K562 (cell line): ENCODE data around the gene PFN2. TPM values are rescaled to one million over a fixed set of nuclear protein-coding genes. Genes with fewer than 3 reads are reported as not detected.

Source experiments
- ATAC-seq: fragments of 200-7000 bp; cut with Tn5 transposase; 3 replicates; pipeline ENCODE4 v1.9.1; 2020; ENCODE audit warnings: moderate library complexity
- BruUV-seq: library from RNA; stranded (reverse); fragments of 400-500 nt; replicated peaks from 2 replicates; lab custom pipeline; 2021; lab: Mats Ljungman, UMichigan
- CTCF ChIA-PET: fragments of 300-600 bp; formaldehyde crosslinking; extraction: SDS; loops from one replicate; lab custom pipeline; 2021; ENCODE audit warnings: low intra/inter-chr PET ratio; lab: Yijun Ruan, JAX
- POLR2A ChIA-PET: fragments of 300-600, 350-650 bp; sonication (Branson Sonifier 250); formaldehyde crosslinking; extraction: SDS; loops from one replicate; lab custom pipeline; 2021; ENCODE audit warnings: antibody characterized with exemption, inconsistent platforms; lab: Yijun Ruan, JAX
- DNase-seq, 4 experiments: peaks; one replicate each; pipeline versions ENCODE4 v3.0.0 to v3.0.0-alpha.2; 2011 to 2018; ENCODE audit warnings: low spot score in 3 of 4, mixed read lengths in 3 of 4; ENCODE audit errors: extremely low read depth in 1 of 4
- FAIRE-seq: peaks from 2 replicates; lab custom pipeline; 2011; peaks lifted over from hg19 to GRCh38; lab: Jason Lieb, UNC
- H2AFZ ChIP-seq: 2 replicates; pipeline ENCODE4 v1.6.0; 2011; ENCODE audit warnings: low read depth, low read length, control low read depth, inconsistent platforms
- H3K27ac ChIP-seq: fragments of 200-600 bp; 3 replicates; pipeline ENCODE4 v1.8.0; 2011; ENCODE audit warnings: low read depth, mild to moderate bottlenecking, control low read depth, inconsistent platforms, low read length, moderate library complexity, mixed read lengths; ENCODE audit errors: extremely low read depth
- H3K27me3 ChIP-seq, 2 experiments: fragments of 300-600 bp in 1 of 2; 2 replicates in 1 of 2; 3 replicates in 1 of 2; pipeline versions ENCODE4 v1.6.0 to v1.8.0; 2011; ENCODE audit warnings: inconsistent platforms in 2 of 2, low read length in 2 of 2, mild to moderate bottlenecking in 1 of 2, mixed read lengths in 1 of 2, moderate library complexity in 1 of 2; ENCODE audit not compliant: control insufficient read depth in 2 of 2, insufficient read depth in 2 of 2
- H3K36me3 ChIP-seq: fragments of 300-600 bp; 3 replicates; pipeline ENCODE4 v1.8.0; 2011; ENCODE audit warnings: mild to moderate bottlenecking, low read length, inconsistent platforms; ENCODE audit not compliant: control insufficient read depth, insufficient read depth
- H3K4me1 ChIP-seq, 2 experiments: fragments of 200-600 bp in 1 of 2; replicated peaks in 1 of 2; 2 replicates in 1 of 2; 3 replicates in 1 of 2; pipeline versions ENCODE4 v1.5.1 to v1.8.0; 2011; ENCODE audit warnings: inconsistent platforms in 2 of 2, low read length in 2 of 2, mild to moderate bottlenecking in 1 of 2, mixed read lengths in 1 of 2, moderate library complexity in 1 of 2; ENCODE audit not compliant: control insufficient read depth in 2 of 2, insufficient read depth in 2 of 2
- H3K4me2 ChIP-seq: 2 replicates; pipeline ENCODE4 v1.6.1; 2011; ENCODE audit warnings: low read length, control low read depth, inconsistent platforms, mixed read lengths; ENCODE audit not compliant: insufficient read depth
- H3K4me3 ChIP-seq: fragments of 200-600 bp; sonication (generic), shearing (Covaris generic); 2 replicates; pipeline ENCODE4 v1.5.1; 2016; ENCODE audit warnings: control low read depth, inconsistent platforms
- H3K79me2 ChIP-seq: fragments of 200-600 bp; 3 replicates; pipeline ENCODE4 v1.8.0; 2011; ENCODE audit warnings: low read length, inconsistent platforms; ENCODE audit not compliant: control insufficient read depth, insufficient read depth
- H3K9ac ChIP-seq, 2 experiments: 2 replicates each; pipeline versions ENCODE4 v1.6.0 to v1.6.1; 2011; ENCODE audit warnings: low read depth in 2 of 2, low read length in 2 of 2, control low read depth in 1 of 2, inconsistent platforms in 1 of 2, mild to moderate bottlenecking in 1 of 2, mixed read lengths in 1 of 2; ENCODE audit not compliant: insufficient read depth in 1 of 2
- H3K9me1 ChIP-seq: one replicate; pipeline ENCODE4 v1.6.0; 2011; ENCODE audit warnings: inconsistent platforms, mild to moderate bottlenecking, low read length, moderate library complexity; ENCODE audit not compliant: control insufficient read depth, insufficient read depth
- H3K9me3 ChIP-seq: replicated peaks from 2 replicates; pipeline ENCODE4 v1.5.1; 2011; ENCODE audit warnings: low read depth, low read length, inconsistent platforms; ENCODE audit not compliant: control insufficient read depth, insufficient read depth
- H4K20me1 ChIP-seq: replicated peaks from 2 replicates; pipeline ENCODE4 v1.6.1; 2011; ENCODE audit warnings: low read length, inconsistent platforms, mixed read lengths; ENCODE audit not compliant: control insufficient read depth, insufficient read depth
- CCNT2 ChIP-seq: IDR thresholded peaks from 2 replicates; pipeline ENCODE4 v1.6.1; 2011; ENCODE audit warnings: borderline replicate concordance, low read depth, mild to moderate bottlenecking, moderate library complexity, mixed read lengths, low read length; ENCODE audit not compliant: insufficient read length; ENCODE audit errors: extremely low read depth
- CTCFL ChIP-seq: IDR thresholded peaks from 2 replicates; pipeline ENCODE4 v1.6.1; 2011; ENCODE audit warnings: borderline replicate concordance, low read depth, mild to moderate bottlenecking, moderate library complexity, low read length; ENCODE audit not compliant: insufficient read depth, poor library complexity, severe bottlenecking
- FOXA3 ChIP-seq, 2 experiments: fragments of 450-650 bp in 1 of 2; sonication (generic) in 1 of 2; formaldehyde crosslinking; IDR thresholded peaks in 1 of 2; conservative IDR thresholded peaks in 1 of 2; 2 replicates each; pipeline versions ENCODE4 v1.4.0 to v1.8.0; 2020 to 2022; ENCODE audit warnings: mild to moderate bottlenecking in 2 of 2, missing genetic modification reagents in 1 of 2
- FOXK1 ChIP-seq: sonication (generic); formaldehyde crosslinking; IDR thresholded peaks from 2 replicates; pipeline ENCODE4 v1.8.0; 2022; ENCODE audit warnings: missing genetic modification reagents, mild to moderate bottlenecking, borderline replicate concordance
- HES1 ChIP-seq: fragments of 450-650 bp; IDR thresholded peaks from 2 replicates; pipeline ENCODE4 v1.6.1; 2016; ENCODE audit warnings: low read depth, mild to moderate bottlenecking, moderate library complexity
- MBD2 ChIP-seq: sonication (generic); IDR thresholded peaks from 2 replicates; pipeline ENCODE4 v1.6.1; 2016; ENCODE audit warnings: low read depth, borderline replicate concordance
- NELFE ChIP-seq: IDR thresholded peaks from 2 replicates; pipeline ENCODE4 v1.6.1; 2011; ENCODE audit warnings: mild to moderate bottlenecking; ENCODE audit not compliant: insufficient read depth, insufficient read length
- THRAP3 ChIP-seq: fragments of 450-650 bp; IDR thresholded peaks from 2 replicates; pipeline ENCODE4 v1.6.1; 2016; ENCODE audit warnings: mild to moderate bottlenecking, inconsistent platforms, borderline replicate concordance
- THRB ChIP-seq: fragments of 450-650 bp; formaldehyde crosslinking; conservative IDR thresholded peaks from 2 replicates; pipeline ENCODE4 v1.4.0; 2022; ENCODE audit warnings: mild to moderate bottlenecking, missing genetic modification characterization
- ZBTB43 ChIP-seq: sonication (generic); formaldehyde crosslinking; IDR thresholded peaks from 2 replicates; pipeline ENCODE4 v1.8.0; 2023; ENCODE audit warnings: mild to moderate bottlenecking, missing genetic modification reagents
- ZNF316 ChIP-seq: fragments of 450-650 bp; IDR thresholded peaks from 2 replicates; pipeline ENCODE4 v1.6.1; 2016
- ZNF41 ChIP-seq: fragments of 250-450 bp; sonication (Bioruptor Pico); conservative IDR thresholded peaks from 2 replicates; pipeline ENCODE4 v1.4.0; 2020; ENCODE audit warnings: mild to moderate bottlenecking
- ZNF518B ChIP-seq: fragments of 250-450 bp; sonication (Bioruptor Pico); IDR thresholded peaks from 2 replicates; pipeline ENCODE4 v1.5.0; 2021; ENCODE audit warnings: mild to moderate bottlenecking, moderate library complexity
- WGBS: fragments of 100-300 bp; shearing (Covaris generic); methylation state at CpG from one replicate; pipeline ENCODE4 v1.1.6; 2016; ENCODE audit warnings: low coverage, mixed read lengths; ENCODE audit not compliant: insufficient coverage; ENCODE audit errors: missing lambda C conversion rate; 5-methylcytosine and 5-hydroxymethylcytosine counted together
- in situ Hi-C: fragments of 300-500 bp; cut with MboI; formaldehyde crosslinking; loops from 4 replicates; pipeline ENCODE4 v1.15.0; 2018; ENCODE audit warnings: inconsistent platforms, mixed read lengths
- intact Hi-C: fragments of 100-400 bp; cut with micrococcal nuclease; formaldehyde crosslinking; loops from 2 replicates; pipeline ENCODE4 v1.14.2; 2022
- polyA plus RNA-seq, 8 experiments: library from polyadenylated mRNA; depleted of rRNA in 4 of 8; stranded (reverse) in 5 of 8; unstranded in 3 of 8; fragments of >200 nt; fragmentation: Nextera tagmentation in 2 of 8; fragmentation: Illumina TruSeq in 1 of 8; extraction: Ambion mirVana in 2 of 8; extraction: Trizol in 1 of 8; gene quantifications; 2 replicates each; pipeline versions ENCODE4 v1.2.1 to v1.2.3, GENCODE V29; 2011 to 2014; ENCODE audit warnings: inconsistent platforms in 1 of 8, missing spikeins in 1 of 8
- total RNA-seq, 7 experiments: library from RNA; depleted of rRNA in 6 of 7; stranded (reverse); fragments of >200 nt in 6 of 7; fragmentation: Illumina TruSeq in 2 of 7; extraction: Trizol in 2 of 7; gene quantifications; 2 replicates each; pipeline versions ENCODE4 v1.2.1 to v1.2.3, GENCODE V29; 2011 to 2021; ENCODE audit warnings: low replicate concordance in 1 of 7

The PFN2 gene
- total and polyA plus RNA-seq, 9 of the 15 experiments (the other 6 are each of a cell fraction or from before 2014, with no cell fraction given) = 0.14 to 0.86 (median 0.35) TPM

- H3K79me2 ChIP-seq = no peaks in the 10 kb centered on the region
- no peaks in the 10 kb centered on the region for H3K36me3 ChIP-seq
- ChIA-PET CTCF (no interaction called here), POLR2A (interaction anchor here (0.6 kb wide), 1 partner anchor 136 kb away, joined by 3 read pairs; no protein-coding TSS in a partner anchor)
- no peaks in the 10 kb centered on the region for H3K27me3 ChIP-seq
- DNase-seq = no peak
- no TSS peak for BruUV-seq
- H3K27ac ChIP-seq = no peak overlapping the region
- no peak overlapping the region for H2AFZ ChIP-seq
- H3K4me3 ChIP-seq = no peak overlapping the region
- intact Hi-C loops = no loop called here
- no peak overlapping the region for H3K9ac ChIP-seq
- no peak overlapping the region for H3K4me2 ChIP-seq
- no peaks in the 10 kb centered on the region; a peak in 1 of 5 replicates for H3K4me1 ChIP-seq
- no peaks in the 10 kb centered on the region for H4K20me1 ChIP-seq
- H3K9me3 ChIP-seq = no peaks in the 10 kb centered on the region
- in situ Hi-C loops = no loop called here
- WGBS = 5% methylated on average over 4 of the region's 4 CpGs
- no peaks in the 10 kb centered on the region for H3K9me1 ChIP-seq
- ATAC-seq = no peak
- FAIRE-seq = no peak
- TF ChIP-seq MBD2 (no peak), FOXK1 (CRISPR knock-in tag) (no peak), ZNF316 (no peak), NELFE (no peak), ZNF41 (CRISPR knock-in tag) (no peak), THRAP3 (no peak), ZBTB43 (CRISPR knock-in tag) (no peak), CCNT2 (no peak), ZNF518B (no peak), CTCFL (no peak), THRB (CRISPR knock-in tag) (no peak), FOXA3 (CRISPR knock-in tag; conservative IDR thresholded peaks at IDR 0.05 in 1 of 2, IDR thresholded peaks at IDR 0.05 in 1 of 2) (no peak), HES1 (no peak)
Measured at GRCh38 chr3:149983628-149984027, 12.9 kb upstream of the PFN2 start.
